GM12878 (cell line): ENCODE results near the gene CHAC1. TPM values are rescaled to one million over a fixed set of nuclear protein-coding genes. Genes with fewer than 3 reads are reported as not detected.

Experiments
- ATAC-seq: fragments of 200-7000 bp; cut with Tn5 transposase; 3 replicates; pipeline ENCODE4 v1.9.1; 2020; ENCODE audit warnings: mild to moderate bottlenecking, moderate library complexity
- BruUV-seq: library from RNA; stranded (reverse); fragments of 400-500 nt; replicated peaks from 2 replicates; lab custom pipeline; 2021; lab: Mats Ljungman, UMichigan
- CTCF ChIA-PET: fragments of 300-600 bp; sonication (Branson Sonifier 250); formaldehyde crosslinking; extraction: SDS; loops from one replicate; lab custom pipeline; 2021; ENCODE audit warnings: inconsistent platforms; lab: Yijun Ruan, JAX
- POLR2A ChIA-PET: fragments of 350-600 bp; formaldehyde crosslinking; extraction: SDS; loops from one replicate; lab custom pipeline; 2021; ENCODE audit warnings: inconsistent platforms; lab: Charles Lee
- RAD21 ChIA-PET: fragments of 300-600 bp; sonication (Branson Sonifier 250); formaldehyde crosslinking; loops from one replicate; lab custom pipeline; 2023; ENCODE audit warnings: antibody characterized with exemption; ENCODE audit not compliant: unreplicated experiment; lab: Charles Lee
- SMC1A ChIA-PET: fragments of 300-600 bp; sonication (Branson Sonifier 250); formaldehyde crosslinking; loops from one replicate; lab custom pipeline; 2023; ENCODE audit not compliant: unreplicated experiment, uncharacterized antibody; lab: Charles Lee
- DNase-seq: peaks from one replicate; pipeline ENCODE4 v3.0.0-alpha.2; 2011; ENCODE audit warnings: low read depth, low spot score
- FAIRE-seq: peaks from 3 replicates; lab custom pipeline; 2011; peaks lifted over from hg19 to GRCh38; lab: Jason Lieb, UNC
- H2AFZ ChIP-seq: 2 replicates; pipeline ENCODE4 v1.6.0; 2011; ENCODE audit warnings: low read depth, low read length, control low read depth; ENCODE audit not compliant: control insufficient read depth
- H3K27ac ChIP-seq: 2 replicates; pipeline ENCODE4 v1.5.1; 2011; ENCODE audit warnings: control low read depth; ENCODE audit not compliant: control insufficient read depth, insufficient read depth
- H3K27me3 ChIP-seq, 2 experiments: replicated peaks in 1 of 2; 2 replicates each; pipeline versions ENCODE4 v1.6.0 to v1.6.1; 2011; ENCODE audit warnings: low read length in 1 of 2; ENCODE audit not compliant: control insufficient read depth in 2 of 2, insufficient read depth in 2 of 2
- H3K36me3 ChIP-seq, 2 experiments: 2 replicates each; pipeline ENCODE4 v1.5.1; 2011; ENCODE audit warnings: low read length in 1 of 2; ENCODE audit not compliant: control insufficient read depth in 2 of 2, insufficient read depth in 2 of 2
- H3K4me1 ChIP-seq: 2 replicates; pipeline ENCODE4 v1.6.1; 2011; ENCODE audit warnings: mild to moderate bottlenecking, low read length, moderate library complexity, mixed read lengths; ENCODE audit not compliant: control insufficient read depth, insufficient read depth
- H3K4me2 ChIP-seq: 2 replicates; pipeline ENCODE4 v1.6.0; 2011; ENCODE audit warnings: control low read depth; ENCODE audit not compliant: control insufficient read depth, insufficient read depth
- H3K4me3 ChIP-seq: fragments of 200-600 bp; sonication (generic); 2 replicates; pipeline ENCODE4 v1.5.1; 2016
- H3K79me2 ChIP-seq: 2 replicates; pipeline ENCODE4 v1.6.0; 2011; ENCODE audit warnings: low read length; ENCODE audit not compliant: control insufficient read depth, insufficient read depth
- H3K9ac ChIP-seq: 2 replicates; pipeline ENCODE4 v1.8.0; 2011; ENCODE audit warnings: low read length, control low read depth, mixed read lengths; ENCODE audit not compliant: control insufficient read depth, insufficient read depth
- H3K9me3 ChIP-seq: replicated peaks from 3 replicates; pipeline ENCODE4 v1.5.1; 2011; ENCODE audit warnings: mild to moderate bottlenecking, low read length; ENCODE audit not compliant: control insufficient read depth, insufficient read depth
- H4K20me1 ChIP-seq: 2 replicates; pipeline ENCODE4 v1.6.0; 2011; ENCODE audit not compliant: control insufficient read depth, insufficient read depth
- ASH2L ChIP-seq: fragments of 300-600, 200-600 bp; sonication (generic); IDR thresholded peaks from 2 replicates; pipeline ENCODE4 v1.6.1; 2017; ENCODE audit warnings: low read depth, mild to moderate bottlenecking, borderline replicate concordance
- BACH1 ChIP-seq: fragments of 450-650 bp; IDR thresholded peaks from 2 replicates; pipeline ENCODE4 v1.6.1; 2017; ENCODE audit warnings: mild to moderate bottlenecking, borderline replicate concordance
- CBX3 ChIP-seq: fragments of 200-600 bp; sonication (generic); IDR thresholded peaks from 2 replicates; pipeline ENCODE4 v1.6.1; 2016; ENCODE audit warnings: low read depth, borderline replicate concordance
- EP300 ChIP-seq, 2 experiments: fragments of 150-350 bp in 1 of 2; IDR thresholded peaks; 2 replicates each; pipeline ENCODE4 v1.6.1; 2011 to 2012; ENCODE audit warnings: low read depth in 2 of 2, low read length in 2 of 2, borderline replicate concordance in 1 of 2, improper control_type of control experiment in 1 of 2, inconsistent platforms in 1 of 2; ENCODE audit not compliant: control insufficient read depth in 1 of 2
- GATAD2B ChIP-seq: fragments of 450-650 bp; conservative IDR thresholded peaks from 2 replicates; pipeline ENCODE4 v1.6.1; 2017; ENCODE audit warnings: low read depth, mild to moderate bottlenecking, moderate library complexity
- HSF1 ChIP-seq: fragments of 150-350 bp; IDR thresholded peaks from 2 replicates; pipeline ENCODE4 v1.6.1; 2014; ENCODE audit warnings: mild to moderate bottlenecking, low read depth, low read length
- JUNB ChIP-seq: IDR thresholded peaks from 2 replicates; pipeline ENCODE4 v1.6.1; 2016; ENCODE audit warnings: antibody characterized with exemption, mild to moderate bottlenecking
- MLLT1 ChIP-seq: fragments of 450-650 bp; IDR thresholded peaks from 2 replicates; pipeline ENCODE4 v1.6.1; 2016; ENCODE audit warnings: mild to moderate bottlenecking
- WRNIP1 ChIP-seq: IDR thresholded peaks from 2 replicates; pipeline ENCODE4 v1.6.1; 2011; ENCODE audit warnings: low read depth, low read length, improper control_type of control experiment, borderline replicate concordance
- ZZZ3 ChIP-seq: IDR thresholded peaks from 2 replicates; pipeline ENCODE4 v1.6.1; 2011; ENCODE audit warnings: low read depth; ENCODE audit not compliant: control insufficient read depth, insufficient read length
- WGBS: methylation state at CpG from one replicate; pipeline ENCODE4 v1.1.6; 2016; ENCODE audit warnings: low lambda C conversion rate; ENCODE audit not compliant: insufficient replicate concordance, insufficient coverage; ENCODE audit errors: missing lambda C conversion rate; 5-methylcytosine and 5-hydroxymethylcytosine counted together
- in situ Hi-C: fragments of 300-500 bp; cut with MboI; formaldehyde crosslinking; loops from 9 replicates; pipeline ENCODE4 v1.14.3; 2018; ENCODE audit warnings: mixed read lengths
- intact Hi-C: fragments of 100-400 bp; cut with micrococcal nuclease; formaldehyde crosslinking; loops from one replicate; pipeline ENCODE4 v1.14.2; 2022; ENCODE audit not compliant: unreplicated experiment
- polyA plus RNA-seq, 11 experiments: library from polyadenylated mRNA; depleted of rRNA in 4 of 11; unstranded in 6 of 11; stranded (reverse) in 5 of 11; fragments of >200 nt; fragmentation: Nextera tagmentation in 4 of 11; fragmentation: Illumina TruSeq in 1 of 11; extraction: Ambion mirVana in 4 of 11; extraction: Trizol in 1 of 11; gene quantifications; 1 replicate in 1 of 11; 2 replicates in 10 of 11; pipeline versions ENCODE4 v1.2.1 to v1.2.3, GENCODE V29; 2011 to 2016; ENCODE audit warnings: inconsistent platforms in 2 of 11, missing spikeins in 2 of 11, low read depth in 1 of 11
- total RNA-seq, 4 experiments: library from RNA; depleted of rRNA in 3 of 4; stranded (reverse); fragments of >200 nt in 3 of 4; fragmentation: Illumina TruSeq in 1 of 4; extraction: Trizol in 1 of 4; gene quantifications; 2 replicates each; pipeline versions ENCODE4 v1.2.1 to v1.2.3, GENCODE V29; 2013 to 2021

Gene CHAC1
- total and polyA plus RNA-seq, 10 of the 15 experiments (the other 5 are each of a cell fraction or from before 2014, with no cell fraction given): 0.37 to 5.9 (median 3.3) TPM

GRCh38 chr15:40908095-40908494 lies 45.2 kb upstream of the CHAC1 start:
- peaks cover 5 to 9% of the 10 kb centered on the region in 2 experiments; a peak in 3 of 4 replicates for H3K36me3 ChIP-seq
- BruUV-seq: no TSS peak
- DNase-seq: no peak
- no peaks in the 10 kb centered on the region for H3K9me3 ChIP-seq
- CTCF ChIA-PET: interaction anchor here (1.6 to 11.9 kb wide), 12 partner anchors 12 to 338 kb away, joined by 3 to 157 read pairs (median 35); partner anchors contain the start of genes DLL4 and VPS18
- no peaks in the 10 kb centered on the region for H3K79me2 ChIP-seq
- no peak for ATAC-seq
- no peak for FAIRE-seq
- intact Hi-C loops: loop anchor here (5.0 kb wide), 1 partner anchor 34 kb away; no protein-coding TSS in a partner anchor
- TF ChIP-seq JUNB: no peak
- TF ChIP-seq GATAD2B: no peak
- TF ChIP-seq HSF1: no peak
- TF ChIP-seq BACH1: no peak
- no peak for TF ChIP-seq CBX3
- no peak for TF ChIP-seq EP300 (IDR thresholded peaks at IDR 0.05; ENCODE audit: borderline replicate concordance in 1 of 2, control insufficient read depth in 1 of 2, low read depth in 2 of 2, low read length in 2 of 2)
- TF ChIP-seq MLLT1: no peak
- TF ChIP-seq ASH2L: no peak
- TF ChIP-seq ZZZ3: no peak
- no peak for TF ChIP-seq WRNIP1
- TF ChIP-seq, all 136 proteins: peak for 0
- no peak overlapping the region for H2AFZ ChIP-seq
- no peak overlapping the region for H3K4me3 ChIP-seq
- in situ Hi-C loops: no loop called here
- no peaks in the 10 kb centered on the region for H4K20me1 ChIP-seq
- H3K4me1 ChIP-seq: peaks cover 25% of the 10 kb centered on the region
- ChIA-PET POLR2A (interaction anchor here (1.3 kb wide), 1 partner anchor 9 kb away, joined by 3 read pairs; no protein-coding TSS in a partner anchor), SMC1A (interaction anchor here (0.5 to 6.5 kb wide), 9 partner anchors 16 to 277 kb away, joined by 3 to 49 read pairs (median 5); no protein-coding TSS in a partner anchor), RAD21 (interaction anchor here (0.6 to 7.0 kb wide), 5 partner anchors 14 to 278 kb away, joined by 3 to 82 read pairs (median 9); partner anchors contain the start of gene VPS18)
- 87% methylated on average over 7 of the region's 7 CpGs for WGBS
- H3K27me3 ChIP-seq: no peaks in the 10 kb centered on the region
- H3K4me2 ChIP-seq: no peak overlapping the region
- no peak overlapping the region for H3K27ac ChIP-seq
- no peak overlapping the region for H3K9ac ChIP-seq
